Left lung (tissue), 10 donors: ENCODE measurements around the gene PKNOX2. TPM values are rescaled to one million over a fixed set of nuclear protein-coding genes. Genes with fewer than 3 reads are reported as not detected.
A peak's percentile ranks its signal among the peaks of the same experiment; 100 is the strongest.

ENCODE experiments used
- ATAC-seq: fragments of 200-7000 bp; cut with Tn5 transposase; one replicate; pipeline ENCODE4 v1.9.1; 2020; ENCODE audit warnings: moderate library complexity
- DNase-seq, 4 donors: peaks; one replicate each; pipeline ENCODE4 v3.0.0-alpha.2; 2013 to 2020
- H3K27ac ChIP-seq, 2 donors: fragments of 200-600 bp; sonication (generic) in 1 of 2; one replicate each; pipeline versions ENCODE4 v1.5.0 to v1.8.0; 2020 to 2021
- H3K27me3 ChIP-seq, 2 donors: fragments of 200-600 bp; sonication (generic) in 1 of 2; one replicate each; pipeline versions ENCODE4 v1.5.0 to v1.8.0; 2020 to 2021
- H3K36me3 ChIP-seq, 2 donors: fragments of 200-600 bp; sonication (generic) in 1 of 2; one replicate each; pipeline versions ENCODE4 v1.5.0 to v1.8.0; 2020 to 2021
- H3K4me1 ChIP-seq, 2 donors: fragments of 200-600 bp; one replicate each; pipeline ENCODE4 v1.8.0; 2021
- H3K4me3 ChIP-seq, 2 donors: fragments of 200-600 bp; sonication (generic) in 1 of 2; one replicate each; pipeline versions ENCODE4 v1.5.0 to v1.8.0; 2020 to 2021; ENCODE audit warnings: mild to moderate bottlenecking in 1 of 2
- H3K9me3 ChIP-seq, 2 donors: fragments of 200-600 bp; sonication (generic) in 1 of 2; one replicate each; pipeline versions ENCODE4 v1.5.0 to v1.8.0; 2020 to 2021
- intact Hi-C, 2 donors: fragments of 100-400 bp; cut with DNase I; formaldehyde crosslinking; loops; one replicate each; pipeline versions ENCODE4 v1.11.2 to v1.14.2; 2022
- polyA plus RNA-seq, 6 donors: library from polyadenylated mRNA; unstranded; fragments of 120-200 nt; gene quantifications; one replicate each; pipeline ENCODE4 v1.2.1, GENCODE V29; 2013; ENCODE audit not compliant: insufficient read length in 6 of 6
- total RNA-seq, 2 donors: library from RNA; stranded (reverse); fragmentation: NEBNext Ultra II Directional; extraction: Animal tissue kit (Norgen Biotek cat#: 25700); gene quantifications; one replicate each; pipeline ENCODE4 v1.2.1, GENCODE V29; 2021
- TF ChIP-seq, protein P1 (sequence below), 2 donors: fragments of 200-600 bp; sonication (generic) in 1 of 2; IDR thresholded peaks; one replicate each; pipeline versions ENCODE4 v1.5.0 to v1.8.0; 2021; ENCODE audit warnings: antibody characterized with exemption in 2 of 2
- donor health status: DM: no; HTN: yes; CAD: no.
- donor health status: DM: no; HTN: no; CAD: no.

PKNOX2 gene
- total and polyA plus RNA-seq, 8 donors = 6.7 to 18.9 (median 16.7) TPM

DNA sequence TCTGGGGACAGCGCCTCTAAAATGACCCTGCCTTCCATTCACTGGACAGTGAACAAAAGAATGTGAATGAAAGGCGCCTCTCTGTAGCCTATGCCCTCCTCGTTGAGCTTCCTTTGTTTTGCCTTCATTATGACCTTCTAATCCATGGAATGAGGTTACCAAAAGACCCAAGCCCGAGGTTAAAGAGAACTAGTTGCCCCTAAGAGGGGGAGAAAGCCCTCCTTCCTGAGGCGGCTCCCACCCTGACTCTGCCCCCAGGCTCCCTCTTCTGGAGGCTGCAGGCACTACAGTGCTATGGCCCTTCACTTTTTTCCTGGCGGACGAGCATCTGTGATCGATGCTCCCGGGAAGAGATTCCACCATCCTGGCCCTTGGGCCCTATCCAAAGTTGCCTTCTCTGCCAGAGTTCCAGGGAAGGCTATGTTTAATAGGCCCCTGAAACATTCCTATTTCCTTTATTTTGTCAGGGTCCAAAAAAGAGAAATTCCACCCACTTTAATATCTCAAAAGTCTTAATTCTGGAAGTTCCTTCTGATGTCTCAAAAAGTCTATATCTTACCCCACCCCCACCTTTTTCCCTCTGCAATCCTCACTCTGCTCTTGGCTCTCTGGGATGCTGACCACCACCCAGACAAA, 184.2 kb downstream of the PKNOX2 start:
- H3K4me3 ChIP-seq = no peak overlapping the region
- H3K27me3 ChIP-seq = peaks cover 0 to 47% of the 10 kb centered on the region in 2 donors
- H3K27ac ChIP-seq = no peak overlapping the region
- no peaks in the 10 kb centered on the region for H3K36me3 ChIP-seq
- ATAC-seq = peak; percentile 71
- no peaks in the 10 kb centered on the region for H3K4me1 ChIP-seq
- intact Hi-C loops = no loop called here
- no peaks in the 10 kb centered on the region for H3K9me3 ChIP-seq
- DNase-seq = peak in 2 of 4 donors; percentile 42 to 62
- TF ChIP-seq, protein P1, sequence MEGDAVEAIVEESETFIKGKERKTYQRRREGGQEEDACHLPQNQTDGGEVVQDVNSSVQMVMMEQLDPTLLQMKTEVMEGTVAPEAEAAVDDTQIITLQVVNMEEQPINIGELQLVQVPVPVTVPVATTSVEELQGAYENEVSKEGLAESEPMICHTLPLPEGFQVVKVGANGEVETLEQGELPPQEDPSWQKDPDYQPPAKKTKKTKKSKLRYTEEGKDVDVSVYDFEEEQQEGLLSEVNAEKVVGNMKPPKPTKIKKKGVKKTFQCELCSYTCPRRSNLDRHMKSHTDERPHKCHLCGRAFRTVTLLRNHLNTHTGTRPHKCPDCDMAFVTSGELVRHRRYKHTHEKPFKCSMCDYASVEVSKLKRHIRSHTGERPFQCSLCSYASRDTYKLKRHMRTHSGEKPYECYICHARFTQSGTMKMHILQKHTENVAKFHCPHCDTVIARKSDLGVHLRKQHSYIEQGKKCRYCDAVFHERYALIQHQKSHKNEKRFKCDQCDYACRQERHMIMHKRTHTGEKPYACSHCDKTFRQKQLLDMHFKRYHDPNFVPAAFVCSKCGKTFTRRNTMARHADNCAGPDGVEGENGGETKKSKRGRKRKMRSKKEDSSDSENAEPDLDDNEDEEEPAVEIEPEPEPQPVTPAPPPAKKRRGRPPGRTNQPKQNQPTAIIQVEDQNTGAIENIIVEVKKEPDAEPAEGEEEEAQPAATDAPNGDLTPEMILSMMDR (IDR thresholded peaks at IDR 0.05) = peak; percentile 76 to 85

DNA sequence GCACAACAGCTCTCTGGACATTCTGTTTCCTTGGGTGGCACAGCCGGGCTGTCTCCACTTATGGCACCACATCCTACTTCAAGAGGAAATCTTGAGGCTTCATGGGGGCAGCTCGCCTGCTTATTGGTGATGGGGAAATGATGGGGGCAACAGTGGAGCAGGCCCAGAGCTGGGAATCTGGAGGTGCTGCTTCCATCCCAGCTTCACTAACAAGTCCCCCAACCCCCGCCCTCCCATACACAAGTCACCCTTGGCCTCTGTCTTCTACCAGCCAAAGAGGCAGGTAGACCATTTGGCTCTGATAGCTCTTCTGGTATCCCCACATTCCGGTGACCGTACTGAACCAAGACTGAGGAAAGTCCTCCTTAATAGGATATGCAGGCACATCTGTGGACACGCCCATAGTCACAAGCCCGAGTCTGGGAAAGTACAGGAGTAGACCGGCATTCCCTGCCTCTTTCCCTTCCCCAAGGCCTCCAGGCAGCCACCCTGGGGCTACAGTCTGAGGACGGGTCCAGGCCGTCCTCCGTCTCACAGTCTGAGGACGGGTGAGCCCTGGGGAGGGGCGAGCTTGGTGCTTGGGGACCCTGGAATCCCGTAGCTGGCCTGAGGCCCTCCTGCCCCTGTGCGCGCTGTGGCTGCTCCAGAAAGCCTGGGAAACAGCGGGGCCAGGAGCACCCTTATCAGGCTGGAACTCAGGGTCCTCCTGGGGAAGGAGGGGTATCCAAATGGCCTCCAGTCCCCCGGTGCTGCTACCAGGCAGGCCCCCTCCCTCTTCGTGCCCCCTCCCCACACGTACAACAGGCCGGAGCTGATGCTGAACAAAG, 185.9 kb downstream of the PKNOX2 start:
- ATAC-seq = no peak
- Histone ChIP-seq H3K4me3 (no peak overlapping the region), H3K27me3 (peaks cover 0 to 48% of the 10 kb centered on the region in 2 donors), H3K9me3 (no peaks in the 10 kb centered on the region), H3K4me1 (no peaks in the 10 kb centered on the region), H3K36me3 (no peaks in the 10 kb centered on the region), H3K27ac (no peak overlapping the region)
- TF ChIP-seq, protein P1 (IDR thresholded peaks at IDR 0.05) = no peak
- peak in 1 of 4 donors; percentile 53 for DNase-seq
- intact Hi-C loops = no loop called here

DNA sequence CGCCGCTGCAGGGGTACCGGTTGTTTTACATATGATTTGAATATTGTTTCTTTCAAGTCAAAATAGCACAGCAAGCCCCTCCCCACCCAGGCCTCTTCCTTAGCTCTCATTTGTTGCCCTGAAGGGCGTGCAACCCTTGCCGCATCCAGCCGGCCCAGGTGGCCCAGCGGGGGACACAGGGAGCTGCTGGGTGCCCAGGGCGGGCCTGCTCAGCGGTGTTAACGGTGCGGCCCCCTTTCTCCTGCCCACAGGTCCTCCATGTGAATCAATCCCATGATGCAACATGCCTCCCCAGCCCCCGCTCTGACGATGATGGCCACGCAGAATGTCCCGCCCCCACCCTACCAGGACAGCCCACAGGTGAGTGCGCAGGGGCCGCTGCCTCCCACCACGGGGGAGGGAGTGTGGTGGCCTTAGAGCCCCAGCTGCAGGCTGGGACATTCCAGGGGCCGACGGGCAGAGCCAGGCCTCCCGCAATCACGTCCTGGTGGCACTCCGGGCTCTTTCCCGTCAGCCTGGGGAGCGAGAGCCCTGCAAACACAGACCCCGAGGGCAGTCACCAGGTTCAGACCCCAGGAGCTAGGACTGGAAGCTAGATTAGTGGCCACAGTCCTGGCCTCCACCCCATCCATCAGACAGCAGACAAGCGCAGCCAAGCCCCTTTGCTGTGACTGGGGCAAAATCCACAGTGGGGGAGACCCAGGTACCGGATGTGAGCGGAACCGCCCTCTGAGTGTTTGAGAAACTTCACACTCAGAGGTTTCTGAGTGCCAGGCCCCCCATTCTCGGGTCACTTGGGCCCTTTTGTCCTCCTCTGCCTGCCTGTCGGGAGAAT, 186.7 kb downstream of the PKNOX2 start:
- no peak overlapping the region for H3K27ac ChIP-seq
- TF ChIP-seq, protein P1 (IDR thresholded peaks at IDR 0.05) = no peak
- ATAC-seq = no peak
- peaks cover 0 to 46% of the 10 kb centered on the region in 2 donors for H3K27me3 ChIP-seq
- DNase-seq = peak in 1 of 4 donors; percentile 69
- no peaks in the 10 kb centered on the region for H3K4me1 ChIP-seq
- no peaks in the 10 kb centered on the region for H3K36me3 ChIP-seq
- H3K4me3 ChIP-seq = no peak overlapping the region
- intact Hi-C loops = no loop called here
- H3K9me3 ChIP-seq = no peaks in the 10 kb centered on the region

DNA sequence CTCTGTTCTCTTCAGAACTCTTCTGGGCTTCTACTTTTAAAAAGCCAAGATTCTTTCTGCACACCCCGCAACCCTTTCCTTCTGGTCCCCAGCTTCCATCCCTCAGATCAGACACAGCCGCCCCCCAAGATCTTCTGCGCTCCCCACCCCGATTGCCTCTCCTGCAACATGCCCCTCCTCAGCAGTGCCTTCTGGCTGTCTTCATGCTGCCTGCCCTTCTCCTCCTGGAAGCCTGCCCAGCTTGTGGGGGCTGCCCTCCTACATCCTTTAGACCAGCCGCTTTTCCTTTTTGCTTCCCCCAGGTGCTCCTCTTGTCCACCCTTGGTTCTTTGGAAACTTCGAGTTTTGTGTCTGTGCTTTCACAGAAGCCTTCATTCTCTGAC, 187.3 kb downstream of the PKNOX2 start:
- intact Hi-C loops = no loop called here
- Histone ChIP-seq H3K36me3 (no peaks in the 10 kb centered on the region), H3K27ac (no peak overlapping the region), H3K9me3 (no peaks in the 10 kb centered on the region), H3K4me1 (no peaks in the 10 kb centered on the region), H3K4me3 (no peak overlapping the region), H3K27me3 (peaks cover 0 to 43% of the 10 kb centered on the region in 2 donors)
- DNase-seq (peak in 1 of 4 donors; percentile 54), ATAC-seq (no peak)
- TF ChIP-seq, protein P1 (IDR thresholded peaks at IDR 0.05) = no peak
